Glutamatergic neuron (in vitro differentiated cells): ENCODE data around the gene ACTL9. TPM values are rescaled to one million over a fixed set of nuclear protein-coding genes. Genes with fewer than 3 reads are reported as not detected.

ENCODE experiments used
- DNase-seq: peaks from one replicate; pipeline ENCODE4 v3.0.0; 2022
- H3K27ac Mint-ChIP-seq: one replicate; pipeline ENCODE4 v1.8.0; 2020; ENCODE audit warnings: mild to moderate bottlenecking, mixed read lengths, inconsistent platforms; ENCODE audit not compliant: unreplicated experiment
- H3K27me3 Mint-ChIP-seq: one replicate; pipeline ENCODE4 v1.8.0; 2020; ENCODE audit warnings: mild to moderate bottlenecking, moderate library complexity, mixed read lengths, inconsistent platforms; ENCODE audit not compliant: unreplicated experiment
- H3K36me3 Mint-ChIP-seq: one replicate; pipeline ENCODE4 v1.8.0; 2020; ENCODE audit warnings: mild to moderate bottlenecking, mixed read lengths, inconsistent platforms; ENCODE audit not compliant: unreplicated experiment
- H3K4me1 Mint-ChIP-seq: one replicate; pipeline ENCODE4 v1.8.0; 2020; ENCODE audit warnings: mild to moderate bottlenecking, low read depth, mixed read lengths, inconsistent platforms; ENCODE audit not compliant: unreplicated experiment
- H3K4me3 Mint-ChIP-seq: one replicate; pipeline ENCODE4 v1.8.0; 2020; ENCODE audit warnings: mild to moderate bottlenecking, mixed read lengths, inconsistent platforms; ENCODE audit not compliant: unreplicated experiment
- H3K9me3 Mint-ChIP-seq: one replicate; pipeline ENCODE4 v1.8.0; 2020; ENCODE audit warnings: mild to moderate bottlenecking, moderate library complexity, mixed read lengths, inconsistent platforms; ENCODE audit not compliant: unreplicated experiment
- total RNA-seq: library from RNA; stranded (reverse); fragmentation: NEBNext Ultra II Directional; extraction: Animal tissue kit (Norgen Biotek cat#: 25700); gene quantifications from one replicate; pipeline ENCODE4 v1.2.1, GENCODE V29; 2021; ENCODE audit not compliant: unreplicated experiment
- TF ChIP-seq, protein P1 (sequence below): fragments of 200-600 bp; sonication (generic); IDR thresholded peaks from one replicate; pipeline ENCODE4 v1.5.0; 2021; ENCODE audit not compliant: partially characterized antibody, unreplicated experiment

Gene ACTL9
- total RNA-seq, 1 donor from 2014 or later = not detected

DNA sequence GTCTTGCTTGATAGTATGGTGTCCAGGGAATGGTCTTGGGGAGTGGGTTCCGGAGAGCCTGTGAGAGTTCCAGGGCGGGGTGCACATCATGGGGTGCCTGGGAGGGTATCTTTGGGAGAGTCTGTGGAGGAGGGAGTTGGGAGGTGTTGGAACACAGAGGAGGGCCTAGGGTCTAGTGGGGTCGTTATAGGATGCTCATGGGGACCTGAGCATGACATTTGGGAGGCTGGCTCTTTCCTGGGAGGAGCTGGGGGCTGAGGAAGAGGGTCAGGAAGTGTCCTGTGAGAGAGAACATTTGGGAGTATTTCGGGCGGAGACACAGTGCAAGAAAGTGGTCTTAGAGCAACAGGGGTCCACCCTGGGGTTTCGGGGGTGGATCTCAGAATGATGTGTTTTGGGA, 2.7 kb downstream of the ACTL9 start:
- no peak for DNase-seq
- TF ChIP-seq, protein P1, sequence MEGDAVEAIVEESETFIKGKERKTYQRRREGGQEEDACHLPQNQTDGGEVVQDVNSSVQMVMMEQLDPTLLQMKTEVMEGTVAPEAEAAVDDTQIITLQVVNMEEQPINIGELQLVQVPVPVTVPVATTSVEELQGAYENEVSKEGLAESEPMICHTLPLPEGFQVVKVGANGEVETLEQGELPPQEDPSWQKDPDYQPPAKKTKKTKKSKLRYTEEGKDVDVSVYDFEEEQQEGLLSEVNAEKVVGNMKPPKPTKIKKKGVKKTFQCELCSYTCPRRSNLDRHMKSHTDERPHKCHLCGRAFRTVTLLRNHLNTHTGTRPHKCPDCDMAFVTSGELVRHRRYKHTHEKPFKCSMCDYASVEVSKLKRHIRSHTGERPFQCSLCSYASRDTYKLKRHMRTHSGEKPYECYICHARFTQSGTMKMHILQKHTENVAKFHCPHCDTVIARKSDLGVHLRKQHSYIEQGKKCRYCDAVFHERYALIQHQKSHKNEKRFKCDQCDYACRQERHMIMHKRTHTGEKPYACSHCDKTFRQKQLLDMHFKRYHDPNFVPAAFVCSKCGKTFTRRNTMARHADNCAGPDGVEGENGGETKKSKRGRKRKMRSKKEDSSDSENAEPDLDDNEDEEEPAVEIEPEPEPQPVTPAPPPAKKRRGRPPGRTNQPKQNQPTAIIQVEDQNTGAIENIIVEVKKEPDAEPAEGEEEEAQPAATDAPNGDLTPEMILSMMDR = no peak
- H3K9me3 Mint-ChIP-seq = peaks cover 4% of the 10 kb centered on the region
- peaks cover 11% of the 10 kb centered on the region for H3K27me3 Mint-ChIP-seq
- H3K27ac Mint-ChIP-seq = no peak overlapping the region
- no peaks in the 10 kb centered on the region for H3K4me1 Mint-ChIP-seq
- H3K4me3 Mint-ChIP-seq = no peak overlapping the region
- no peaks in the 10 kb centered on the region for H3K36me3 Mint-ChIP-seq

DNA sequence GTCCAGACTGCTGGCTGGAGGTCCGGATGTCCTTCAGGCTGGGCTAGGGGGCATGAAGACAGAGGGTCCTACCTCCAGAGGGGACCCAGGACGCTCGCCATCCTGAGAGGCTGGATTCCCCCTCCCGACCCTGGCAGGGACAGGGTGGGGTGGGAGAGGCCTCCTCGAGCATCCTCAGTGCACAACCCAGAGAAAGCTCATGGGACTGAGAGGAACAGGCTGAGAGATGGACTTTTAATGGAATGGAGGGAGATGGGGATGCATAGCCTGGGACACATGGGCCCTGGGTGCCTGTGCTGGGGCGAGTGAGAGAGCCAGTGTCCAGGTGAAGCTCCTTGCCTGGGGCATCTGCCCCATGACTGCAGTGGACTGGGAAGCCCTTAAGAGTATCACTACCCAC, 3.1 kb downstream of the ACTL9 start:
- TF ChIP-seq, protein P1 = no peak
- Mint-ChIP-seq H3K4me3 (no peak overlapping the region), H3K36me3 (no peaks in the 10 kb centered on the region), H3K9me3 (peaks cover 4% of the 10 kb centered on the region), H3K4me1 (no peaks in the 10 kb centered on the region), H3K27ac (no peak overlapping the region), H3K27me3 (peaks cover 12% of the 10 kb centered on the region)
- no peak for DNase-seq

DNA sequence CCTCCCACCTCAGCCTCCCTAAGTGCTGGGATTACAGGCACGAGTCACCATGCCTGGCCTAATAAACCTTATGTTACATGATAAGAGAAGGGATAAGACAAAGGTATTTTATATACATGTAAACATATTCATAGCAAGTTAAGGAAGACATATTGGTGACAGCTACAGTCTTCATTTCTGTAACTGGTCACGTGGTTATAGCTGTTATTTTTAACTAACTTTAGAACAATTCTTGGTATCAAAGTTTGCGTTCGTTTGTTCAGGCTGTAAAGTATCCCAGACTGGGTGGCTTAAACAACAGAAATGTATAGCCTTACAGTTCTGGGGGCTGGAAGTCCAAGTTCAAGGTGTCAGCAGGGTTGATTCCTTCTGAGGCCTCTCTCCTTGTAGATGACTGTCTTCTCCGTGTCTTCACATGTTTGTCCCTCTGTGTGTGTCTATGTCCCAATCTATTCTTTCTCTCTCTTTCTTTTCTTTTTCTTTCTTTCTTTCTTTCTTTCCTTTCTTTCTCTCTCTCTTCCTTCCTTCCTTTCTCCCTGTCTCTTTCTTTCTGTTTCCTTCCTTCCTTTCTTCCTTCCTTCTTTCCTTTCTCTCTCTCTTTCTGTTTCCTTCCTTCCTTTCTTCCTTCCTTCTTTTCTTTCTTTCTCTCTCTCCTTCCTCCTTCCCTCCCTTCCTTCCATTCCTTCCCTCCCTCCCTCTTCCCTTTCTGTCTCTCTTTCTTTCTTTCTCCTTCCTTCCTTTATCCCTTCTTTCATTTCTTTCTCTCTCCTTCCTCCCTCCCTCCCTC, 7.6 kb downstream of the ACTL9 start:
- H3K27ac Mint-ChIP-seq = no peak overlapping the region
- DNase-seq = no peak
- no peak overlapping the region for H3K4me3 Mint-ChIP-seq
- H3K9me3 Mint-ChIP-seq = peaks cover 2% of the 10 kb centered on the region
- no peaks in the 10 kb centered on the region for H3K4me1 Mint-ChIP-seq
- TF ChIP-seq, protein P1 = no peak
- no peaks in the 10 kb centered on the region for H3K36me3 Mint-ChIP-seq
- H3K27me3 Mint-ChIP-seq = peaks cover 15% of the 10 kb centered on the region

DNA sequence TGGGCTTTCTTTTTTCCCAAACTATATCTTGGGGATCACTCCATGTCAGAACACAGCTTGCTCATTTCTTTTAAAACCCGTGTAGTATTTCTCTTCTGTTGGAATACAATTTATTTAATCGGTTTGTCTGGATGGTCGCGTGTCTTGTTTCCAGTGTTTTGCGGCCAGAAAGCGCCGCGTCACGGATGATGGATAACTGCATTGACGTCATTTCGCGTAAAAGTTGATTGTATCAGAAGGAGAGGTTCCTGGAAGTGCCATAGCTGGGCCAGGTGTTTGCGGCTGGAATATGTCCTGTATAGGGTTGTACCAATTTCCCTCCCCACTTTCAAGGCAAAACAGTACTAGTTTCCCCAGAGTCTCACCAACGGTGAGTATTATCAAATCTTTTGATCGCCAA, 9.7 kb downstream of the ACTL9 start:
- DNase-seq = no peak
- Mint-ChIP-seq H3K27ac (no peak overlapping the region), H3K36me3 (no peaks in the 10 kb centered on the region), H3K4me1 (no peaks in the 10 kb centered on the region), H3K27me3 (peaks cover 14% of the 10 kb centered on the region), H3K4me3 (no peak overlapping the region), H3K9me3 (peaks cover 4% of the 10 kb centered on the region)
- TF ChIP-seq, protein P1 = no peak

DNA sequence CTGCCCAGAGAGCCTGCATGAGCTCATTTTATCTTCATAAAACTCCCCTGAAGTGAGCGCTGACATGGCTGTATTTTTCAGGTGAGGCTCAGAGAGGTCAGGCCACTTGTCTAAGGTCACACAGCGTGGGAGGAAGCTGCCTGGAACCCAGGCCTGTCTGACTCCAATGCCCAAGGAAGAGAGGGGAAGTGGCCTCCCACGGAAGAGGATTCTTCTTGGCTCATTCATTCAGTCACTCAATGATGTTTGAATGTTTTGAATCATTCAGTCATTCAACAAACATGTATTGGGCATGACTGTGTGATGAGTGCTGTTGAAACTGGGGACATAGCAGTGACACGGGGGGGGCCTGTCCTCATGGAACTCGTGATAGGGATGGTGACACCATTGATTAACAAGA, 12.0 kb downstream of the ACTL9 start:
- Mint-ChIP-seq H3K9me3 (peaks cover 2% of the 10 kb centered on the region), H3K27ac (no peak overlapping the region), H3K4me3 (no peak overlapping the region), H3K27me3 (peaks cover 9% of the 10 kb centered on the region), H3K36me3 (no peaks in the 10 kb centered on the region), H3K4me1 (no peaks in the 10 kb centered on the region)
- no peak for DNase-seq
- TF ChIP-seq, protein P1 = no peak
